DOHH2 (cell line): Measurements from ENCODE around the gene PNCK.
"Not testable (repeated sequence)": the region's sequence is repeated elsewhere in the genome, so short reads cannot be mapped to it uniquely, and the experiment has no call there.

Source experiments
- H3F3A ChIP-seq: fragments of 200-600 bp; sonication (generic), shearing (Covaris generic); 2 replicates; pipeline ENCODE4 v1.6.0; 2016; ENCODE audit warnings: antibody characterized with exemption, mild to moderate bottlenecking; ENCODE audit not compliant: control insufficient read depth, insufficient read depth
- H3K27ac ChIP-seq: fragments of 200-600 bp; sonication (generic); 2 replicates; pipeline ENCODE4 v1.5.1; 2014; ENCODE audit warnings: low read depth, mild to moderate bottlenecking, low read length, moderate library complexity
- H3K27me3 ChIP-seq: fragments of 200-600 bp; sonication (generic); 2 replicates; pipeline ENCODE4 v1.6.1; 2014; ENCODE audit warnings: mild to moderate bottlenecking, low read length, mixed read lengths; ENCODE audit not compliant: control insufficient read depth
- H3K36me3 ChIP-seq: fragments of 200-600 bp; sonication (generic); 2 replicates; pipeline ENCODE4 v1.6.1; 2014; ENCODE audit warnings: mild to moderate bottlenecking, low read length, moderate library complexity, mixed read lengths; ENCODE audit not compliant: control insufficient read depth
- H3K4me1 ChIP-seq: fragments of 200-600 bp; sonication (generic); 2 replicates; pipeline ENCODE4 v1.6.1; 2014; ENCODE audit warnings: mild to moderate bottlenecking, low read length, mixed read lengths; ENCODE audit not compliant: control insufficient read depth
- H3K4me2 ChIP-seq: fragments of 200-600 bp; sonication (generic); 2 replicates; pipeline ENCODE4 v1.6.0; 2014; ENCODE audit warnings: mild to moderate bottlenecking, low read length, moderate library complexity
- H3K4me3 ChIP-seq: fragments of 200-600 bp; sonication (generic); 2 replicates; pipeline ENCODE4 v1.5.1; 2014; ENCODE audit warnings: mild to moderate bottlenecking, low read length, mixed read lengths
- H3K79me2 ChIP-seq: fragments of 200-600 bp; sonication (generic); 2 replicates; pipeline ENCODE4 v1.6.1; 2014; ENCODE audit warnings: mild to moderate bottlenecking, low read length, mixed read lengths; ENCODE audit not compliant: control insufficient read depth
- H3K9me2 ChIP-seq: fragments of 200-600 bp; sonication (generic); replicated peaks from 2 replicates; pipeline ENCODE4 v1.6.1; 2014; ENCODE audit warnings: mild to moderate bottlenecking, low read length, mixed read lengths; ENCODE audit not compliant: control insufficient read depth
- H3K9me3 ChIP-seq: fragments of 200-600 bp; sonication (generic); 2 replicates; pipeline ENCODE4 v1.6.1; 2014; ENCODE audit warnings: antibody characterized with exemption, low read length, mixed read lengths; ENCODE audit not compliant: control insufficient read depth, insufficient read depth
- H4K20me1 ChIP-seq: fragments of 200-600 bp; sonication (generic); 2 replicates; pipeline ENCODE4 v1.6.0; 2014; ENCODE audit warnings: low read depth, mild to moderate bottlenecking, antibody characterized with exemption, low read length, moderate library complexity; ENCODE audit not compliant: control insufficient read depth, insufficient read depth
- EZH2phosphoT487 ChIP-seq: fragments of 200-600 bp; sonication (generic); IDR thresholded peaks from 2 replicates; pipeline ENCODE4 v1.6.1; 2017; ENCODE audit warnings: borderline replicate concordance, mild to moderate bottlenecking, antibody characterized with exemption, low read length, moderate library complexity, mixed read lengths
- TF ChIP-seq, protein P1 (sequence below): fragments of 200-600 bp; sonication (generic); IDR thresholded peaks from one replicate; pipeline ENCODE4 v1.5.1; 2014; ENCODE audit warnings: antibody characterized with exemption, mild to moderate bottlenecking, low read depth, low read length; ENCODE audit not compliant: poor library complexity, severe bottlenecking

The PNCK gene

DNA sequence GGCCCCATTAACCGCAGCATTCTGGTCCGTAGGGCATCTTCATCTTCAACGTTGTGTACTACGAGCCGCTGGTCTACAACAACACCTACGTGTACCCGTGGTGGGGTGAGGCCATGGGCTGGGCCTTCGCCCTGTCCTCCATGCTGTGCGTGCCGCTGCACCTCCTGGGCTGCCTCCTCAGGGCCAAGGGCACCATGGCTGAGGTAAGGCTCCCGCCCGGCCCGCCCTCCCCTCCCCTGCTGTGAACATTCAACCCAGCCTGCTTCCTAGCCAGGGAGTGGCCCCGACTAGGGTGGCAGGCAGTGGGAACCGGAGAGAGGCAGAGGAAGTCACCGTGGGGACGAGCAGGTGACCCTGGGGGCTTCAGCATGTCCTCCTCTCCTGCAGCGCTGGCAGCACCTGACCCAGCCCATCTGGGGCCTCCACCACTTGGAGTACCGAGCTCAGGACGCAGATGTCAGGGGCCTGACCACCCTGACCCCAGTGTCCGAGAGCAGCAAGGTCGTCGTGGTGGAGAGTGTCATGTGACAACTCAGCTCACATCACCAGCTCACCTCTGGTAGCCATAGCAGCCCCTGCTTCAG, 21.2 kb upstream of the PNCK start:
- Histone ChIP-seq H4K20me1 (no peaks in the 10 kb centered on the region), H3K9me3 (no peaks in the 10 kb centered on the region), H3K79me2 (no peaks in the 10 kb centered on the region), H3K27ac (no peak overlapping the region), H3K27me3 (no peaks in the 10 kb centered on the region), H3F3A (no peaks in the 10 kb centered on the region), H3K4me3 (no peak overlapping the region), H3K36me3 (no peaks in the 10 kb centered on the region), H3K4me1 (no peaks in the 10 kb centered on the region), H3K9me2 (no peaks in the 10 kb centered on the region), H3K4me2 (no peak overlapping the region)
- TF ChIP-seq, protein P1, sequence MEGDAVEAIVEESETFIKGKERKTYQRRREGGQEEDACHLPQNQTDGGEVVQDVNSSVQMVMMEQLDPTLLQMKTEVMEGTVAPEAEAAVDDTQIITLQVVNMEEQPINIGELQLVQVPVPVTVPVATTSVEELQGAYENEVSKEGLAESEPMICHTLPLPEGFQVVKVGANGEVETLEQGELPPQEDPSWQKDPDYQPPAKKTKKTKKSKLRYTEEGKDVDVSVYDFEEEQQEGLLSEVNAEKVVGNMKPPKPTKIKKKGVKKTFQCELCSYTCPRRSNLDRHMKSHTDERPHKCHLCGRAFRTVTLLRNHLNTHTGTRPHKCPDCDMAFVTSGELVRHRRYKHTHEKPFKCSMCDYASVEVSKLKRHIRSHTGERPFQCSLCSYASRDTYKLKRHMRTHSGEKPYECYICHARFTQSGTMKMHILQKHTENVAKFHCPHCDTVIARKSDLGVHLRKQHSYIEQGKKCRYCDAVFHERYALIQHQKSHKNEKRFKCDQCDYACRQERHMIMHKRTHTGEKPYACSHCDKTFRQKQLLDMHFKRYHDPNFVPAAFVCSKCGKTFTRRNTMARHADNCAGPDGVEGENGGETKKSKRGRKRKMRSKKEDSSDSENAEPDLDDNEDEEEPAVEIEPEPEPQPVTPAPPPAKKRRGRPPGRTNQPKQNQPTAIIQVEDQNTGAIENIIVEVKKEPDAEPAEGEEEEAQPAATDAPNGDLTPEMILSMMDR, result no peak
- TF ChIP-seq EZH2phosphoT487, result no peak

DNA sequence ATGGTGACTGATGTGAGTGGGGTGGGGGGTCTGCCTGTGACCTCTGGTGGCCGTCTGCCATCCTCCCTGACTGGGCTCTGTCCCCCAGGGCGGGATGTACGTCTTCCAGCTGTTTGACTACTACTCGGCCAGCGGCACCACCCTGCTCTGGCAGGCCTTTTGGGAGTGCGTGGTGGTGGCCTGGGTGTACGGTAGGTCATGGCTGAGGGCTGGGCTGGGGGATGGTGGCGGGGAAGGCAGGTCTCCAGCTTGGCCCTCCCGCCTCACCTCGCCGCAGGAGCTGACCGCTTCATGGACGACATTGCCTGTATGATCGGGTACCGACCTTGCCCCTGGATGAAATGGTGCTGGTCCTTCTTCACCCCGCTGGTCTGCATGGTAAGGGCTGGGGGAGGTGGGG, 20.6 kb upstream of the PNCK start:
- H3K9me2 ChIP-seq, H3K4me1 ChIP-seq, H3K4me2 ChIP-seq, H3K27ac ChIP-seq, H3K9me3 ChIP-seq, H3K27me3 ChIP-seq, H3K4me3 ChIP-seq, H3F3A ChIP-seq, H3K79me2 ChIP-seq, H3K36me3 ChIP-seq, H4K20me1 ChIP-seq: not testable (repeated sequence)

DNA sequence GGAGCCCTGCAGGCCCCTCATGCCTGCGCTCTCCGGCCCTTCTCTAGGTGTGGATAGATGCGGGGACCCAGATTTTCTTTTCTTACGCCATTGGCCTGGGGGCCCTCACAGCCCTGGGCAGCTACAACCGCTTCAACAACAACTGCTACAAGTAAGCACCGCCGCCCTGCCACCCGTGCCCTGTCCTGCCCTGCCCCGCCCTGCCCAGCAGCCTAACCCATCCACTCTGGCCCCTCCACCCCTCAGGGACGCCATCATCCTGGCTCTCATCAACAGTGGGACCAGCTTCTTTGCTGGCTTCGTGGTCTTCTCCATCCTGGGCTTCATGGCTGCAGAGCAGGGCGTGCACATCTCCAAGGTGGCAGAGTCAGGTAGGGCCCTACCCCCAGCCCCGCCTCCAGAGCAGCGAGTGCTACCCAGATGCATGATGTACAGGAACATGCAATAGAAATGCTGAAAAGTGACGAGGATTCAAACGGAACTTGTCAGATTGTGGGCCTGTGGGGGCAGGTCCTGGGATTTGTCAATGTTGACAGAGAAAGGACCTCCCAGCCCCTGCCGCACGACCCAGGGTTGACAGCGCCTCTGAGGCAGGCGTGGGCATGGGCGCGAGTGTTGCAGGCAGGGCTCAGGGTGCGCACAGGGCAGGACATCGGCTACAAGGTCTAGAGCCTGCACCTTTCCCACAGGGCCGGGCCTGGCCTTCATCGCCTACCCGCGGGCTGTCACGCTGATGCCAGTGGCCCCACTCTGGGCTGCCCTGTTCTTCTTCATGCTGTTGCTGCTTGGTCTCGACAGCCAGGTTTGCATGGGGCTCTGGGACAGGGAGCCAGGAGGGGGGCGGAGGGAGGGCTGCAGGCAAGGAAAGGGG, 19.8 kb upstream of the PNCK start:
- no peaks in the 10 kb centered on the region for H3K36me3 ChIP-seq
- no peak overlapping the region for H3K27ac ChIP-seq

More for the DNA sequence above, 19.8 kb upstream of the PNCK start:
- no peaks in the 10 kb centered on the region for H3K27me3 ChIP-seq
- H3K4me2 ChIP-seq, result no peak overlapping the region
- no peaks in the 10 kb centered on the region for H3K9me2 ChIP-seq
- H4K20me1 ChIP-seq, result no peaks in the 10 kb centered on the region
- H3K4me3 ChIP-seq, result no peak overlapping the region
- H3F3A ChIP-seq, result no peaks in the 10 kb centered on the region
- H3K79me2 ChIP-seq, result no peaks in the 10 kb centered on the region
- H3K4me1 ChIP-seq, result no peaks in the 10 kb centered on the region
- no peaks in the 10 kb centered on the region for H3K9me3 ChIP-seq
- TF ChIP-seq, protein P1, result no peak
- TF ChIP-seq EZH2phosphoT487, result no peak
